Spleen (tissue), 11 donors: ENCODE measurements around the gene TLR6. TPM values are rescaled to one million over a fixed set of nuclear protein-coding genes. Genes with fewer than 3 reads are reported as not detected.

Experiments
- DNase-seq: peaks from one replicate; pipeline ENCODE4 v3.0.0-alpha.2; 2020
- H3K27ac ChIP-seq, 8 donors: fragments of 200-600 bp; sonication (generic) in 7 of 8; 1 replicate in 4 of 8; 2 replicates in 4 of 8; pipeline versions ENCODE4 v1.5.0 to v1.8.0; 2016 to 2021; ENCODE audit warnings: inconsistent platforms in 4 of 8, mild to moderate bottlenecking in 4 of 8, moderate library complexity in 1 of 8
- H3K27me3 ChIP-seq, 7 donors: fragments of 200-600 bp; sonication (generic) in 6 of 7; replicated peaks in 1 of 7; 1 replicate in 4 of 7; 2 replicates in 3 of 7; pipeline versions ENCODE4 v1.5.0 to v1.8.0; 2016 to 2021; ENCODE audit warnings: inconsistent platforms in 3 of 7, mild to moderate bottlenecking in 1 of 7
- H3K36me3 ChIP-seq, 6 donors: fragments of 200-600 bp; sonication (generic) in 5 of 6; 1 replicate in 4 of 6; 2 replicates in 2 of 6; pipeline versions ENCODE4 v1.5.0 to v1.8.0; 2016 to 2021; ENCODE audit warnings: inconsistent platforms in 2 of 6
- H3K4me1 ChIP-seq, 6 donors: fragments of 200-600 bp; sonication (generic) in 5 of 6; 1 replicate in 3 of 6; 2 replicates in 3 of 6; pipeline versions ENCODE4 v1.5.0 to v1.8.0; 2016 to 2021; ENCODE audit warnings: inconsistent platforms in 3 of 6
- H3K4me3 ChIP-seq, 8 donors: fragments of 200-600 bp; sonication (generic) in 7 of 8; 1 replicate in 4 of 8; 2 replicates in 4 of 8; pipeline versions ENCODE4 v1.5.0 to v1.8.0; 2016 to 2021; ENCODE audit warnings: inconsistent platforms in 4 of 8, mild to moderate bottlenecking in 4 of 8, moderate library complexity in 2 of 8
- H3K9me3 ChIP-seq, 8 donors: fragments of 200-600 bp; sonication (generic) in 7 of 8; 1 replicate in 4 of 8; 2 replicates in 4 of 8; pipeline versions ENCODE4 v1.5.0 to v1.8.0; 2016 to 2021; ENCODE audit warnings: inconsistent platforms in 4 of 8
- CTCF ChIP-seq, 11 experiments: fragments of 200-600 bp in 7 of 11; fragments of 450-650 bp in 4 of 11; sonication (generic) in 4 of 11; IDR thresholded peaks in 8 of 11; conservative IDR thresholded peaks in 3 of 11; 1 replicate in 7 of 11; 2 replicates in 4 of 11; pipeline versions ENCODE4 v1.4.0 to v1.8.0; 2016 to 2021; ENCODE audit warnings: antibody characterized with exemption in 11 of 11, inconsistent platforms in 4 of 11, mild to moderate bottlenecking in 1 of 11
- POLR2A ChIP-seq, 3 donors: fragments of 450-650 bp; IDR thresholded peaks; one replicate each; pipeline ENCODE4 v1.5.1; 2017; ENCODE audit warnings: antibody characterized with exemption in 3 of 3, mild to moderate bottlenecking in 1 of 3
- POLR2AphosphoS5 ChIP-seq, 3 donors: sonication (generic); formaldehyde crosslinking; IDR thresholded peaks; one replicate each; pipeline ENCODE4 v1.5.1; 2017; ENCODE audit warnings: antibody characterized with exemption in 3 of 3
- WGBS, 5 donors: extraction: QIAGEN DNeasy Blood & Tissue Kit in 3 of 5; methylation state at CpG; one replicate each; pipeline versions ENCODE4 v1.1.5 to v1.1.7; 2013 to 2018; 5-methylcytosine and 5-hydroxymethylcytosine counted together
- intact Hi-C: fragments of 100-400 bp; cut with DNase I; formaldehyde crosslinking; loops from one replicate; pipeline ENCODE4 v1.15.0; 2023; ENCODE audit warnings: low total_unique reads
- polyA plus RNA-seq, 3 donors: library from polyadenylated mRNA; stranded (reverse); fragments of 200-250 nt; gene quantifications; one replicate each; pipeline ENCODE4 v1.2.1, GENCODE V29; 2013
- total RNA-seq, 7 donors: library from RNA; depleted of rRNA in 3 of 7; stranded (reverse); fragments of >200 nt in 3 of 7; fragmentation: NEBNext Ultra II Directional in 4 of 7; extraction: Animal tissue kit (Norgen Biotek cat#: 25700) in 4 of 7; gene quantifications; one replicate each; pipeline versions ENCODE4 v1.1.0 to v1.2.1, GENCODE V29; 2016 to 2021
- donor health status: healthy with polysubstance abuse.
- donor health status: DM: no; HTN: no; CAD: no; lungs with moderate emphysema.
- donor health status: DM: no; HTN: no; CAD: no.
- donor health status: Bipolar disorder and iron deficiency.
- donor health status: healthy.
- donor health status: DM: no; HTN: no; CAD: no.
- donor health status: DM: yes; HTN: yes; CAD: no.

Gene TLR6
- total and polyA plus RNA-seq, 10 donors = 5.5 to 55.1 (median 31.7) TPM

DNA sequence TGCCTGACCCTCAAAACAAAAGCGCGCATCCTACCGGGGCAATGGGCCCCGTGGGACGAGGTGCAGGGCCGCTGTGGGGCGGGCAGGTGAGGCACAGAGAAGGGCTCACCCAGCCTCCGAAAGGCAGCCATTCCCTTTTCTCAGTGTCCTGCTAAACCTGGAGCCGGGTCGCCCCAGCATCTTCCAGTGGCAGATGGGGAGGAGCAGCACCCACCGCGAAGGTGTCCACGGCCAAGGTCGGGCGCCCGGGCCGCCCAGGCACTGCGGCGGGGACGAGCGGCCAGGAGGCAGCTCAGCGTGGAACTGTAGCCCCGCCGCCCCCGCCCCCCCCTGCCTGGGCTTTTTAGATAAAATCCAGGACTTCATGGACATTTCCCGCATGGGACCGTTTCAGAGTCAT lies 32.9 kb downstream of the TLR6 start:
- H3K27ac ChIP-seq = no peak overlapping the region
- H3K9me3 ChIP-seq = peaks cover 0 to 18% (median 10%) of the 10 kb centered on the region in 8 donors
- WGBS, 5 donors = 91 to 97% (median 95%) methylated on average over 27 of the region's 27 CpGs
- peaks cover 0 to 22% (median 7%) of the 10 kb centered on the region in 6 donors for H3K4me1 ChIP-seq
- H3K36me3 ChIP-seq = peaks cover 0 to 58% (median 9%) of the 10 kb centered on the region in 6 donors
- H3K27me3 ChIP-seq = no peaks in the 10 kb centered on the region
- TF ChIP-seq POLR2AphosphoS5 (IDR thresholded peaks at IDR 0.05) (peak in 1 of 3 donors; percentile 17), CTCF (IDR thresholded peaks at IDR 0.05 in 8 of 11, conservative IDR thresholded peaks at IDR 0.05 in 3 of 11) (no peak)
- H3K4me3 ChIP-seq = no peak overlapping the region
- no peak for DNase-seq
- intact Hi-C loops = no loop called here

- WGBS, 5 donors = 81 to 95% (median 91%) methylated on average over 5 of the region's 5 CpGs
- no peak for DNase-seq
- Histone ChIP-seq H3K36me3 (peaks cover 0 to 49% (median 9%) of the 10 kb centered on the region in 6 donors), H3K9me3 (peaks cover 0 to 18% (median 10%) of the 10 kb centered on the region in 8 donors), H3K4me3 (no peak overlapping the region), H3K4me1 (peaks cover 0 to 31% (median 11%) of the 10 kb centered on the region in 6 donors), H3K27ac (no peak overlapping the region), H3K27me3 (no peaks in the 10 kb centered on the region)
- TF ChIP-seq CTCF (IDR thresholded peaks at IDR 0.05 in 8 of 11, conservative IDR thresholded peaks at IDR 0.05 in 3 of 11) (no peak), POLR2AphosphoS5 (IDR thresholded peaks at IDR 0.05) (no peak), POLR2A (IDR thresholded peaks at IDR 0.05) (no peak)
- intact Hi-C loops = no loop called here
Measured at GRCh38 chr4:38822748-38823303, 33.8 kb downstream of the TLR6 start.

GRCh38 chr4:38821739-38822138 lies 34.9 kb downstream of the TLR6 start:
- no peaks in the 10 kb centered on the region for H3K27me3 ChIP-seq
- peaks cover 0 to 42% (median 17%) of the 10 kb centered on the region in 6 donors for H3K4me1 ChIP-seq
- no peak overlapping the region for H3K4me3 ChIP-seq
- H3K27ac ChIP-seq = no peak overlapping the region
- peaks cover 0 to 38% (median 4%) of the 10 kb centered on the region in 6 donors for H3K36me3 ChIP-seq
- TF ChIP-seq POLR2AphosphoS5 (IDR thresholded peaks at IDR 0.05) (no peak), CTCF (IDR thresholded peaks at IDR 0.05 in 8 of 11, conservative IDR thresholded peaks at IDR 0.05 in 3 of 11) (no peak), POLR2A (IDR thresholded peaks at IDR 0.05) (no peak)
- 96 to 99% (median 96%) methylated on average over 3 of the region's 3 CpGs for WGBS, 5 donors
- H3K9me3 ChIP-seq = peaks cover 0 to 18% (median 10%) of the 10 kb centered on the region in 8 donors
- DNase-seq = no peak
- intact Hi-C loops = no loop called here

- H3K4me1 ChIP-seq = peaks cover 3 to 54% (median 25%) of the 10 kb centered on the region in 6 donors
- TF ChIP-seq POLR2A (IDR thresholded peaks at IDR 0.05) (no peak), CTCF (IDR thresholded peaks at IDR 0.05 in 8 of 11, conservative IDR thresholded peaks at IDR 0.05 in 3 of 11) (no peak), POLR2AphosphoS5 (IDR thresholded peaks at IDR 0.05) (no peak)
- no peaks in the 10 kb centered on the region for H3K27me3 ChIP-seq
- no peak for DNase-seq
- intact Hi-C loops = no loop called here
- H3K36me3 ChIP-seq = peaks cover 0 to 26% (median 4%) of the 10 kb centered on the region in 6 donors
- no peak overlapping the region for H3K4me3 ChIP-seq
- WGBS, 5 donors = 68 to 84% (median 78%) methylated on average over 4 of the region's 4 CpGs
- H3K27ac ChIP-seq = peak overlapping the region in 4 of 8 donors; percentile 6 to 46 (median 16)
- H3K9me3 ChIP-seq = peaks cover 0 to 22% (median 11%) of the 10 kb centered on the region in 8 donors
Measured at GRCh38 chr4:38820329-38821061, 36.1 kb downstream of the TLR6 start.
